MM.1S (cell line): ENCODE measurements around the gene SMCO1.

Source experiments
- EZH2phosphoT487 ChIP-seq: fragments of 300-600 bp; sonication (generic); IDR thresholded peaks from 2 replicates; pipeline ENCODE4 v1.6.1; 2018; ENCODE audit warnings: antibody characterized with exemption, low read length
- TF ChIP-seq, protein P1 (sequence below): fragments of 300-600 bp; sonication (generic); IDR thresholded peaks from 2 replicates; pipeline ENCODE4 v1.5.1; 2016; ENCODE audit warnings: antibody characterized with exemption, low read length, mixed read lengths

- TF ChIP-seq, protein P1, sequence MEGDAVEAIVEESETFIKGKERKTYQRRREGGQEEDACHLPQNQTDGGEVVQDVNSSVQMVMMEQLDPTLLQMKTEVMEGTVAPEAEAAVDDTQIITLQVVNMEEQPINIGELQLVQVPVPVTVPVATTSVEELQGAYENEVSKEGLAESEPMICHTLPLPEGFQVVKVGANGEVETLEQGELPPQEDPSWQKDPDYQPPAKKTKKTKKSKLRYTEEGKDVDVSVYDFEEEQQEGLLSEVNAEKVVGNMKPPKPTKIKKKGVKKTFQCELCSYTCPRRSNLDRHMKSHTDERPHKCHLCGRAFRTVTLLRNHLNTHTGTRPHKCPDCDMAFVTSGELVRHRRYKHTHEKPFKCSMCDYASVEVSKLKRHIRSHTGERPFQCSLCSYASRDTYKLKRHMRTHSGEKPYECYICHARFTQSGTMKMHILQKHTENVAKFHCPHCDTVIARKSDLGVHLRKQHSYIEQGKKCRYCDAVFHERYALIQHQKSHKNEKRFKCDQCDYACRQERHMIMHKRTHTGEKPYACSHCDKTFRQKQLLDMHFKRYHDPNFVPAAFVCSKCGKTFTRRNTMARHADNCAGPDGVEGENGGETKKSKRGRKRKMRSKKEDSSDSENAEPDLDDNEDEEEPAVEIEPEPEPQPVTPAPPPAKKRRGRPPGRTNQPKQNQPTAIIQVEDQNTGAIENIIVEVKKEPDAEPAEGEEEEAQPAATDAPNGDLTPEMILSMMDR = no peak
- no peak for TF ChIP-seq EZH2phosphoT487
These were observed 42.9 kb downstream of the SMCO1 start for GRCh38 chr3:196472286-196472685.
